ENCODE measurements around the gene PRSS21. TPM values are rescaled to one million over a fixed set of nuclear protein-coding genes. Genes with fewer than 3 reads are reported as not detected.

PRSS21 gene
- total RNA-seq, 1 donor from 2014 or later, result 3.1 TPM

- no peak for DNase-seq (ENCODE audit: low read depth)
Measured at GRCh38 chr16:2806286-2806685, 10.8 kb upstream of the PRSS21 start.

- DNase-seq (ENCODE audit: low read depth), result no peak
Measured at GRCh38 chr16:2808181-2808580, 8.9 kb upstream of the PRSS21 start.

- DNase-seq (ENCODE audit: low read depth), result no peak
Measured at GRCh38 chr16:2809149-2809760, 7.8 kb upstream of the PRSS21 start.

GRCh38 chr16:2810651-2811050, 6.4 kb upstream of the PRSS21 start:
- DNase-seq (ENCODE audit: low read depth), result no peak

GRCh38 chr16:2811703-2812471, 5.2 kb upstream of the PRSS21 start:
- no peak for DNase-seq (ENCODE audit: low read depth)

- no peak for DNase-seq (ENCODE audit: low read depth)
Measured at GRCh38 chr16:2813771-2814221, 3.2 kb upstream of the PRSS21 start.

GRCh38 chr16:2814551-2815298, 2.3 kb upstream of the PRSS21 start:
- no peak for DNase-seq (ENCODE audit: low read depth)

GRCh38 chr16:2815299-2815771, 1.7 kb upstream of the PRSS21 start:
- DNase-seq (ENCODE audit: low read depth), result no peak

- no peak for DNase-seq (ENCODE audit: low read depth)
Measured at GRCh38 chr16:2817340-2818271, 569 bp downstream of the PRSS21 start.

GRCh38 chr16:2818272-2818876, 1.3 kb downstream of the PRSS21 start:
- no peak for DNase-seq (ENCODE audit: low read depth)

GRCh38 chr16:2819179-2819938, 2.3 kb downstream of the PRSS21 start:
- DNase-seq (ENCODE audit: low read depth), result no peak

- DNase-seq (ENCODE audit: low read depth), result no peak
Measured at GRCh38 chr16:2819939-2820835, 3.1 kb downstream of the PRSS21 start.

GRCh38 chr16:2820836-2821486, 3.9 kb downstream of the PRSS21 start:
- no peak for DNase-seq (ENCODE audit: low read depth)

GRCh38 chr16:2821487-2822157, 4.6 kb downstream of the PRSS21 start:
- DNase-seq (ENCODE audit: low read depth), result peak; percentile 7

GRCh38 chr16:2822158-2822495, 5.1 kb downstream of the PRSS21 start:
- no peak for DNase-seq (ENCODE audit: low read depth)

GRCh38 chr16:2822496-2822895, 5.5 kb downstream of the PRSS21 start:
- DNase-seq (ENCODE audit: low read depth), result no peak

- DNase-seq (ENCODE audit: low read depth), result no peak
Measured at GRCh38 chr16:2824626-2825025, 7.6 kb downstream of the PRSS21 start.

GRCh38 chr16:2825049-2825742, 8.2 kb downstream of the PRSS21 start:
- DNase-seq (ENCODE audit: low read depth), result no peak
